GM11168 (cell line): ENCODE measurements around the gene RCC2.

Source experiments
- in situ Hi-C: fragments of 300-500 bp; cut with MboI; formaldehyde crosslinking; loops from one replicate; pipeline ENCODE4 v1.12.0; 2022; ENCODE audit warnings: low sequenced_read_pairs; ENCODE audit not compliant: unreplicated experiment

The RCC2 gene

DNA sequence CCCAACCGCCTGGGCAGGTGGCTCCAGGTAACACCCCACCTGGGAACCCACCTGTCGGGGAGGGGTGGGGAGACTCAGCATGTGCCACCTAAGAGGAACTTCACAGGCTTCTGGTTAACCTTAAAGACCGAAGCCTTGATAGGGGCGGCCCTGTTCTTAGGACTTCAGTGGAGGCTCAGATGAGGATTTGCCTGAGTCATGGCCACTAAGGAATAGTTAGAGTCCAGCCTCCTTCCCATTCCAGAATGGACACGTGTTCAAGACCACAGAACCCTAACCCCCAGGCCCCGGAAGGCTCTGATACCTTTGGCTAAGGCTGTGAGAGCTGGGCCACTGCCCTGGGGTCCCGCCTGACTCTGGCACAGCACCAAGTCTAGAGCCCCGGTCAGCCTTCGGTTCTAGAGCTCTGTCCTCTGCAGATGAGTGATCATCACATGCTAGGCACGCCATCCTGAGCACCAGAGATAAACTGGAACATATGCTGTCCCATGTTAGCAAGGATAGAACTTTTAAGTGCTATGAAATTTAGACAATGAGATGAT is 47.2 kb downstream of the RCC2 start:
- in situ Hi-C loops, result no loop called here

GRCh38 chr1:17381161-17381560 is 58.3 kb downstream of the RCC2 start:
- in situ Hi-C loops, result no loop called here

DNA sequence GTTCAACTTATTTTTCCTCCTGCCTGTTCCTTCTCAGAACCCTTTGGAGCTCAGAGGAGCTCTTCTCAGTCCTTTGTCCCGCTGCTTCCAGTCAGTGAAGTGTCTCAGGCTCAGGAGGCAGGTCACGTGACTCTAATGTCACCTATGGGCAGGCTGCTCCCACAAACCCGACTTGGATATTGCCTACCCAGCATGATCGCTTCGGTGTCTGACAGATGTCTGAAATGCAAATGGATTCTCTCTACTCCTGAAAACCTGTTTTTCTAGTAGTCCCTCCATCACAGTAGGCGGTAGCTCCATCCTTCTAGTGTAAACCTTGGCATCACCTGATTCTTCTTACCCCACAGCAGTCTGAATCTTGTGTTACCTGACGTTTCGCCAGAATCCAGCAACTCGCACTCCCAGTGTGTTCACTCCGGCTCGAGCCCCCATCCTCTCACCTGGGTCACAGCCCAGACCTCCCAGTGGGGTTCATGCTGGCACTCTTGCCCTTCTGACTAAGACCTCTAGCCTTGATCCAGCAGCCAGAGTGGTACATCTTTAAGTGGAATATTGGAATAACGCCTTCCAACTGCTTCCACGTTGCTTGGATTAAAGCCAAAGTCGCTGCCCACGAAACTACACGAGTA is 62.0 kb downstream of the RCC2 start:
- in situ Hi-C loops, result no loop called here

DNA sequence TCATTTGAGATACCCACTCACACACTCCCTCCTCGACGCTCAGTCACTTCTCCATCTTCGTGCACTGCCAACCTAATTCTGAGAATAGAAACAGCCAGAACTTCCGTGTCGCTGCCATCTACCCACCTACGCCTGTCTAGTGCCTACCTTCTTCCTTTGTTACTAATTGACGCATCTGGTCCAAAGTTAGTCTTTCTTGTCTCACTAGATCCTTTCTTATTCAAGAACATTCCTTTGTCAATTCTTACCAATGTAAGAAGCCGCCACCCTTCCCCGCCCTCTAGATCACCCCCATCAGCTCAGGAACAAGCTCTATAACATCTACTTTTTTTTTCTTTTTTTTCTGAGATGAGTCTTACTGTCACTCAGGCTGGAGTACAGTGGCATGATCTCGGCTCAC is 63.8 kb downstream of the RCC2 start:
- in situ Hi-C loops, result no loop called here

GRCh38 chr1:17372955-17373354 is 66.5 kb downstream of the RCC2 start:
- in situ Hi-C loops, result no loop called here

- in situ Hi-C loops, result no loop called here
Observed at GRCh38 chr1:17371896-17372295, 67.6 kb downstream of the RCC2 start, which contains the start of gene PADI6. Gene PADI6, plus strand, starts transcription at chr1:17372196. Its CDS starts 50 bp downstream, at chr1:17372246.

DNA sequence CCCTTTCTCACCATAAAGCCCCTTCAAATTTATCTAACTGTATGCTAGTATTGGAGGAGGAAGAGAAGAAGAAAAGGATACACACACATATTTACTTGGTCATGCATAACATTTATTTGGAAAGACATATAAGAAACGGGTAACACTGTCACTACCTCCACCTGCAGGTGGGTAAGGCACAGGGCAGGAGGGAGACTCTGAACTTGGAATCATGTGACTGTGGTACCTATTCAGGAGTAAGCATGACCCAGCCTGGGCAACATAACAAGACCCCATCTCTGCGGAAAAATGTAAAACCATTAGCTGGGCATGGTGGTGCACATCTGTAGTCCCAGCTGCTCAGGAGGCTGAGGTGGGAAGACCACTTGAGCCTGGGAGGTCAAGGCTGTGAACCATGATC is 68.9 kb downstream of the RCC2 start:
- in situ Hi-C loops, result no loop called here

DNA sequence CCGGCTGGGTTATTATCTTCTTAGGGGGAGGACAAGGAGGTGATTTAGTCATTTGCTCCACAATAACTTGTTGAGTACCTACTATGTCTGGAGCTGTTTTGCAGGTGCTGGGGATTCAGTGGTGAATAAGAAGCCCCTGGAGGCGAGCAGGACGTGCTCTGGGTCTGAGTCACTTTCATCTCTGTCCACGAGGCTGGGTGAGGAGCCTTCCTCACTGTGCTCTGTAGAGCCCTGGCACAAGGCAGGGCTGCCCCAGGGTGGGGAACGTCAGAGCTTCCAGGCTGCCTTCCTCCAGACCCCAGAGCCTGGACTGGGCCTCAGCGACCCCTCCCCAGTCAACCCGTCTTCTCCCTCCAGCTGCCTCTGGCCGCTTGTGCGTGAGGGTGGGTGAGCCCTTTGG is 70.0 kb downstream of the RCC2 start:
- in situ Hi-C loops, result no loop called here

GRCh38 chr1:17365293-17365692 is 74.2 kb downstream of the RCC2 start:
- in situ Hi-C loops, result no loop called here

- in situ Hi-C loops, result no loop called here
Observed at GRCh38 chr1:17363771-17364170, 75.7 kb downstream of the RCC2 start.

DNA sequence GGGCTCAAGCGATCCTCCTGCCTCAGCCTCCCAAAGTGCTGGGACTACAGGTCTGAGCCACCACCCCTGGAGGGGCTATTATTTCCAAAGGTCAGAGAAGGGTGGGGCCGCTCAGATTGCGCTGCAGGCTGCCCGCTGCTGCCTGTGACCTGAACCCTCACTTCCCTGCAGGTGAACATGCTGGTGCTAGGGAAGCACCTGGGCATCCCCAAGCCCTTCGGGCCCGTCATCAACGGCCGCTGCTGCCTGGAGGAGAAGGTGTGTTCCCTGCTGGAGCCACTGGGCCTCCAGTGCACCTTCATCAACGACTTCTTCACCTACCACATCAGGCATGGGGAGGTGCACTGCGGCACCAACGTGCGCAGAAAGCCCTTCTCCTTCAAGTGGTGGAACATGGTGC is 76.1 kb downstream of the RCC2 start:
- in situ Hi-C loops, result no loop called here

- in situ Hi-C loops, result no loop called here
Observed at GRCh38 chr1:17361687-17362086, 77.8 kb downstream of the RCC2 start.

DNA sequence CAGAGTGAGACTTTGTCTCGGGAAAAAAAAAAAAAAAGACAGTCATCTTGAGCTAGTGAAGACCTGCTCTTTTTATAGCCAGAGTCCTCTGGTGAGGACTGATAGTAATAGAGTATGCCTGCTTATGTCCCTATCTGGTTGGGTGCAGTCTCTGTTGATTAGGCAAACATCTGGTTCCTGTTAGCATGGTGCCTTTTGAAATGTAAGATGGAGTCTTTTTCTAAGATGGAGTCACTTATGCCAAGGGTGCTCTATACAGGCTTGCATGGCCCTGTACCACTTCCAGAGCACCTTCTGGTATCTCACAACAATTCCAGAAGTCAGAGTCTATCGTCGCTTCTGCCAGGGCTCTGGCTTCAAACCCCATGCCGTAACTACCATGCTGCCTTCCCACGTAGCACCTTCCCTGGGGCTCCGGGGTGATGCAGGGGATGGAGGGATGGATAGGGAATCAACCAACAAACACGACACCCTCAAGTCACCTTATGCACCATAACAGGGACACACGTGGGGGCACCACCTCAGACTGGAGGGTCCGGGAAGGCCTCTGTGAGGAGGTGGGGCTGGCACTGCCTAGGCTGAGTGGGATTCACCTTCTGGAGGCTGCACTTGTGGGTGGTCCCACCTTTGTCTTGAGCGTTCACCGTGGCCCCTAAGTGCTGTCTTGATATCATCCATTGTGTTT is 79.1 kb downstream of the RCC2 start:
- in situ Hi-C loops, result no loop called here

- in situ Hi-C loops, result no loop called here
Observed at GRCh38 chr1:17359808-17360207, 79.7 kb downstream of the RCC2 start.

DNA sequence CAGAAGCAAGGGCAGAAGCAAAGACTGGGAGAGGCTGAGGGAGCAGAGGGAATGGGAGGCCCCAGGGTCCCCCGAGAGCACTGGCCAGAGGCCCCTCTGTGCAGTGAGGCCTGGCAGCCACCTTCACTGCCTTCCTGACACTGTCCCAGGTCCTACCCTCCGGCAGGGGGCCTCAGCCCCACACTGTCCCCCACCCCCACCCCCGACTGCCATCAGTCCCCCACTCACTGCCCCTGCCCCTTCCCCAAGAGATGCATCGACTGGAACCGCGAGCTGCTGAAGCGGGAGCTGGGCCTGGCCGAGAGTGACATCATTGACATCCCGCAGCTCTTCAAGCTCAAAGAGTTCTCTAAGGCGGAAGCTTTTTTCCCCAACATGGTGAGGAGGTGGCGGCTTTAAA is 80.4 kb downstream of the RCC2 start:
- in situ Hi-C loops, result no loop called here

DNA sequence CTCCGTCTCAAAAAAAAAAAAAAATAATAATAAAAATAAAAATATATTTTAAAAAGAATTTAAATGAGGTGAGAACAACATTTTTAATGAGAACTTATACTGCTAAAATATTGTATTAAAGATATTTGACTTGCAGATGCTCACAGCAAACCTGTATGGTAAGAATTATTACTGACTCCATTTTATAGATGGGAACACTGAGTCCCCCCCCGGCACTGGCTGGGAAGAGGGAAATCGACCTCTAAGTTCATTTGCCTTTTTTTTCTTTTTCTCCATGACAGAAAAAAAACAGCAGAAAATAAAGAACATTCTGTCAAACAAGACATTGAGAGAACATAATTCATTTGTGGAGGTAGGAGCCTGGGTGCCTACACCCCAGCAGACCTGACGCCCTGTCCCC is 80.9 kb downstream of the RCC2 start:
- in situ Hi-C loops, result no loop called here
